ENCODE data around the gene WNT3A. TPM values are rescaled to one million over a fixed set of nuclear protein-coding genes. Genes with fewer than 3 reads are reported as not detected.

WNT3A gene
- total and polyA plus RNA-seq, 2 of the 4 experiments (the other 2 are of a cell fraction), result not detected

- no peak for TF ChIP-seq CTCF (conservative IDR thresholded peaks at IDR 0.05; ENCODE audit: low read depth, low read length)
These were observed 56.7 kb downstream of the WNT3A start (continued) for GRCh38 chr1:228063251-228064191.

GRCh38 chr1:228064296-228064695 is 57.5 kb downstream of the WNT3A start:
- Histone ChIP-seq H2BK20ac (ENCODE audit: low read depth, low read length) (no peak overlapping the region), H3K9me1 (ENCODE audit: insufficient read depth, low read length) (no peaks in the 10 kb centered on the region), H2AFZ (replicated peaks; ENCODE audit: low read length, poor library complexity) (no peak overlapping the region), H3K4me2 (ENCODE audit: low read depth, low read length) (no peak overlapping the region), H3K56ac (ENCODE audit: extremely low read depth, insufficient read depth, low read length) (no peak overlapping the region), H4K91ac (ENCODE audit: insufficient read depth, low read depth, low read length) (no peak overlapping the region), H3K4me1 (ENCODE audit: control insufficient read depth, insufficient read depth, low read length) (peaks cover 2% of the 10 kb centered on the region; the same call in 1 of the 2 replicates), H2AK9ac (replicated peaks; ENCODE audit: low read depth, low read length, poor library complexity) (no peak overlapping the region), H3K18ac (ENCODE audit: low read depth, low read length) (no peak overlapping the region), H2AK5ac (ENCODE audit: low read depth, low read length) (no peak overlapping the region), H3K27me3 (ENCODE audit: control insufficient read depth, insufficient read depth, low read length) (peaks cover 53% of the 10 kb centered on the region), H3K79me1 (ENCODE audit: low read depth in 1 of 2, low read length in 2 of 2) (no peaks in the 10 kb centered on the region), H3K36me3 (ENCODE audit: control insufficient read depth, insufficient read depth, low read length) (no peaks in the 10 kb centered on the region), H2BK5ac (ENCODE audit: low read depth, low read length, poor library complexity, severe bottlenecking) (no peak overlapping the region), H3K27ac (ENCODE audit: insufficient read depth, low read length) (no peak overlapping the region), H3K9me3 (ENCODE audit: control insufficient read depth, insufficient read depth, low read length) (peaks cover 2% of the 10 kb centered on the region; the same call in 1 of the 2 replicates), H4K8ac (ENCODE audit: low read depth in 2 of 2, low read length in 2 of 2) (no peak overlapping the region), H3K14ac (replicated peaks; ENCODE audit: low read depth, low read length) (no peak overlapping the region), H2BK120ac (ENCODE audit: low read depth, low read length) (no peak overlapping the region), H4K20me1 (ENCODE audit: insufficient read depth, low read length) (no peaks in the 10 kb centered on the region), H3K23ac (ENCODE audit: low read depth, low read length) (no peak overlapping the region), H3K4me3 (ENCODE audit: insufficient read depth, low read depth, low read length) (no peak overlapping the region), H2BK15ac (ENCODE audit: low read depth, low read length) (no peak overlapping the region), H4K5ac (ENCODE audit: low read depth, low read length) (no peak overlapping the region), H3K4ac (ENCODE audit: low read depth, low read length) (no peak overlapping the region), H3K9ac (ENCODE audit: low read depth, low read length) (no peak overlapping the region)
- ChIA-PET POLR2A (ENCODE audit: unreplicated experiment) (no interaction called here), CTCF (no interaction called here)
- intact Hi-C loops (cut with micrococcal nuclease), result no loop called here
- TF ChIP-seq CEBPB (IDR thresholded peaks at IDR 0.05; ENCODE audit: low read depth, low read length), result no peak
- no peak for TF ChIP-seq MAFK (IDR thresholded peaks at IDR 0.05; ENCODE audit: low read depth, low read length)
- TF ChIP-seq NFE2L2 (IDR thresholded peaks at IDR 0.05; ENCODE audit: low read depth, low read length), result no peak
- no peak for TF ChIP-seq CHD1 (IDR thresholded peaks at IDR 0.05; ENCODE audit: low read depth, low read length)
- no peak for TF ChIP-seq RFX5 (IDR thresholded peaks at IDR 0.05; ENCODE audit: low read depth, low read length)
- no peak for TF ChIP-seq BHLHE40 (IDR thresholded peaks at IDR 0.05; ENCODE audit: low read depth, low read length)
- TF ChIP-seq USF2 (IDR thresholded peaks at IDR 0.05; ENCODE audit: low read depth, low read length), result no peak
- no peak for TF ChIP-seq FOS (IDR thresholded peaks at IDR 0.05; ENCODE audit: low read depth, low read length)
- in situ Hi-C loops (cut with MboI; ENCODE audit: low sequenced_read_pairs), result no loop called here
- no peak for DNase-seq
- no CpG with 5 or more reads among the region's 8 CpGs for WGBS, 2 experiments (ENCODE audit: extremely low coverage in 2 of 2, insufficient read length in 1 of 2)
- BruUV-seq (replicated peaks), result no TSS peak
- dilution Hi-C loops (cut with HindIII; ENCODE audit: low sequenced_read_pairs, unreplicated experiment), result no loop called here
- no peak for ATAC-seq (ENCODE audit: low read depth)
